Liver (tissue), 9 donors: ENCODE data around the gene MYL7. TPM values are rescaled to one million over a fixed set of nuclear protein-coding genes. Genes with fewer than 3 reads are reported as not detected.

Experiments used
- DNase-seq: peaks from one replicate; pipeline ENCODE4 v3.0.0-alpha.2; 2017; ENCODE audit warnings: low spot score
- H3K27ac ChIP-seq, 2 donors: one replicate each; pipeline ENCODE4 v1.7.0; 2013; ENCODE audit warnings: inconsistent platforms in 2 of 2, low read length in 2 of 2, control low read depth in 1 of 2, low read depth in 1 of 2, mild to moderate bottlenecking in 1 of 2
- H3K27me3 ChIP-seq, 4 donors: one replicate each; pipeline versions ENCODE4 v1.6.1 to v1.7.0; 2013; ENCODE audit warnings: low read length in 3 of 4, inconsistent platforms in 1 of 4, mild to moderate bottlenecking in 1 of 4, moderate library complexity in 1 of 4; ENCODE audit not compliant: control insufficient read depth in 4 of 4, insufficient read depth in 4 of 4
- H3K36me3 ChIP-seq, 4 donors: one replicate each; pipeline versions ENCODE4 v1.6.1 to v1.7.0; 2013; ENCODE audit warnings: low read length in 3 of 4, mild to moderate bottlenecking in 3 of 4, low read depth in 1 of 4, moderate library complexity in 1 of 4; ENCODE audit not compliant: control insufficient read depth in 4 of 4, insufficient read depth in 3 of 4
- H3K4me1 ChIP-seq, 4 donors: one replicate each; pipeline versions ENCODE4 v1.6.1 to v1.7.0; 2013; ENCODE audit warnings: low read length in 3 of 4, mild to moderate bottlenecking in 3 of 4, moderate library complexity in 1 of 4; ENCODE audit not compliant: control insufficient read depth in 4 of 4, insufficient read depth in 4 of 4
- H3K4me3 ChIP-seq, 3 donors: one replicate each; pipeline versions ENCODE4 v1.6.1 to v1.7.0; 2013; ENCODE audit warnings: low read length in 3 of 3, control low read depth in 1 of 3, low read depth in 1 of 3, mild to moderate bottlenecking in 1 of 3
- H3K9ac ChIP-seq, 2 donors: one replicate each; pipeline ENCODE4 v1.7.0; 2013; ENCODE audit warnings: low read length in 2 of 2, mild to moderate bottlenecking in 2 of 2, moderate library complexity in 2 of 2, control low read depth in 1 of 2, low read depth in 1 of 2
- H3K9me3 ChIP-seq, 4 donors: one replicate each; pipeline versions ENCODE4 v1.6.1 to v1.7.0; 2013; ENCODE audit warnings: low read length in 3 of 4; ENCODE audit not compliant: control insufficient read depth in 4 of 4
- EGR1 ChIP-seq, 2 donors: IDR thresholded peaks; 2 replicates each; pipeline ENCODE4 v1.6.1; 2016 to 2018; ENCODE audit warnings: antibody characterized with exemption in 2 of 2, low read depth in 2 of 2
- FOXA1 ChIP-seq: IDR thresholded peaks from 2 replicates; pipeline ENCODE4 v1.6.1; 2016; ENCODE audit warnings: antibody characterized with exemption
- FOXA2 ChIP-seq: IDR thresholded peaks from 2 replicates; pipeline ENCODE4 v1.6.1; 2016; ENCODE audit warnings: antibody characterized with exemption
- GABPA ChIP-seq, 2 donors: IDR thresholded peaks in 1 of 2; conservative IDR thresholded peaks in 1 of 2; 2 replicates each; pipeline ENCODE4 v1.6.1; 2016; ENCODE audit warnings: antibody characterized with exemption in 2 of 2, mild to moderate bottlenecking in 1 of 2, moderate library complexity in 1 of 2
- HNF4A ChIP-seq, 2 donors: conservative IDR thresholded peaks; 2 replicates each; pipeline ENCODE4 v1.6.1; 2016; ENCODE audit warnings: antibody characterized with exemption in 2 of 2, mild to moderate bottlenecking in 2 of 2
- JUND ChIP-seq, 2 donors: IDR thresholded peaks; 2 replicates each; pipeline ENCODE4 v1.6.1; 2016; ENCODE audit warnings: antibody characterized with exemption in 2 of 2
- MAX ChIP-seq: IDR thresholded peaks from 2 replicates; pipeline ENCODE4 v1.6.1; 2016; ENCODE audit warnings: antibody characterized with exemption
- NR2F2 ChIP-seq: IDR thresholded peaks from 2 replicates; pipeline ENCODE4 v1.6.1; 2016; ENCODE audit warnings: antibody characterized with exemption
- REST ChIP-seq: IDR thresholded peaks from 2 replicates; pipeline ENCODE4 v1.6.1; 2016; ENCODE audit warnings: antibody characterized with exemption, mild to moderate bottlenecking
- RXRA ChIP-seq, 2 donors: IDR thresholded peaks; 2 replicates each; pipeline ENCODE4 v1.6.1; 2017 to 2018; ENCODE audit warnings: antibody characterized with exemption in 2 of 2, mild to moderate bottlenecking in 1 of 2
- SP1 ChIP-seq: IDR thresholded peaks from 2 replicates; pipeline ENCODE4 v1.6.1; 2018; ENCODE audit warnings: antibody characterized with exemption, mild to moderate bottlenecking
- TAF1 ChIP-seq: conservative IDR thresholded peaks from 2 replicates; pipeline ENCODE4 v1.6.1; 2016; ENCODE audit warnings: antibody characterized with exemption, mild to moderate bottlenecking
- WGBS: extraction: QIAGEN DNeasy Blood & Tissue Kit; methylation state at CpG from one replicate; pipeline ENCODE4 v1.1.7; 2013; 5-methylcytosine and 5-hydroxymethylcytosine counted together
- polyA plus RNA-seq, 2 donors: library from polyadenylated mRNA; stranded (reverse) in 1 of 2; unstranded in 1 of 2; fragments of 200-250 nt in 1 of 2; fragments of >200 nt in 1 of 2; fragmentation: Nextera tagmentation in 1 of 2; extraction: Ambion mirVana in 1 of 2; gene quantifications; one replicate each; pipeline versions ENCODE4 v1.2.1 to v1.2.3, GENCODE V29; 2013 to 2015
- total RNA-seq, 2 donors: library from RNA; depleted of rRNA; stranded (reverse); fragments of >200 nt; gene quantifications; one replicate each; pipeline ENCODE4 v1.2.3, GENCODE V29; 2014
- TF ChIP-seq, protein P1 (sequence below): IDR thresholded peaks from 2 replicates; pipeline ENCODE4 v1.6.1; 2016; ENCODE audit warnings: antibody characterized with exemption
- TF ChIP-seq, protein P2 (sequence below): fragments of 150-350 bp; IDR thresholded peaks from 2 replicates; pipeline ENCODE4 v1.5.1; 2017; ENCODE audit warnings: improper control_type of control experiment, low read depth, low read length; ENCODE audit not compliant: missing input control
- TF ChIP-seq, protein P3 (sequence below): IDR thresholded peaks from 2 replicates; pipeline ENCODE4 v1.6.1; 2016; ENCODE audit warnings: antibody characterized with exemption
- donor health status: healthy.
- donor health status: healthy.
- donor health status: healthy.
- donor health status: healthy.
- donor health status: healthy.

MYL7 gene
- total and polyA plus RNA-seq, 4 donors: not detected

DNA sequence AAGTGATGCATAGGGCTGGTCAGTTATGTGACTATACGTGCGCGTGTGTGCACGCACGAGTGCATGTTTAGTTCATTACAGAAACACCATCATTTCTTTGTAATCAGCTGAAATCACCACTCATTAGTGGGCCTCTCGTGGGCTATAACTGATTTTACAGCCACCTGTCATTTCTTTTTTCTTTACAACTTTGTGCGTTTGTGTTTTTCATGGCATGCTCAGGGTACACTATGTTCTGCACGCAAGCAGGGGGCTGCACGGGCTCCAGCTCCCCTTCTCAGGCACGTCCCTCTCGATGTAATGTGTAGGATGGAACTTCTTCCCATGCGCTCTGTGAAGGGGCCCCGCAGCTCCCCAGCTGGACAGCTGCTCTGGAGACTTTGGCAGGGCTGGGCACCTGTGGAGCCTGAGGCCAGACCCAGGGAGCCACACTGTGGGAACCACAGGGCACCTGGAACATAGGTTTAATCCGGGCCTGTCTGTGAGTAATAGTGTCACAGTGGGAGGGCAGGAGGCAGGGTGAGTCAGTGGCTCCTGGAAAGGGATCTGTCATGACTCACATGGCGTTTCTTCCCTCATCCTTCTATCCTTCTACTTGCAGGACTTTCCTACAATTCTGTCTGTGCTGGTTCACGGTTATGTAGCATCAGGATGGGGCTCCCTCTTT lies 43.2 kb upstream of the MYL7 start:
- DNase-seq: no peak
- Histone ChIP-seq H3K4me1 (peaks cover 0 to 10% (median 4%) of the 10 kb centered on the region in 4 donors), H3K27me3 (no peaks in the 10 kb centered on the region), H3K36me3 (no peaks in the 10 kb centered on the region), H3K27ac (no peak overlapping the region), H3K4me3 (no peak overlapping the region), H3K9me3 (peaks cover 6 to 16% (median 12%) of the 10 kb centered on the region in 4 donors), H3K9ac (no peak overlapping the region)
- TF ChIP-seq, protein P1, sequence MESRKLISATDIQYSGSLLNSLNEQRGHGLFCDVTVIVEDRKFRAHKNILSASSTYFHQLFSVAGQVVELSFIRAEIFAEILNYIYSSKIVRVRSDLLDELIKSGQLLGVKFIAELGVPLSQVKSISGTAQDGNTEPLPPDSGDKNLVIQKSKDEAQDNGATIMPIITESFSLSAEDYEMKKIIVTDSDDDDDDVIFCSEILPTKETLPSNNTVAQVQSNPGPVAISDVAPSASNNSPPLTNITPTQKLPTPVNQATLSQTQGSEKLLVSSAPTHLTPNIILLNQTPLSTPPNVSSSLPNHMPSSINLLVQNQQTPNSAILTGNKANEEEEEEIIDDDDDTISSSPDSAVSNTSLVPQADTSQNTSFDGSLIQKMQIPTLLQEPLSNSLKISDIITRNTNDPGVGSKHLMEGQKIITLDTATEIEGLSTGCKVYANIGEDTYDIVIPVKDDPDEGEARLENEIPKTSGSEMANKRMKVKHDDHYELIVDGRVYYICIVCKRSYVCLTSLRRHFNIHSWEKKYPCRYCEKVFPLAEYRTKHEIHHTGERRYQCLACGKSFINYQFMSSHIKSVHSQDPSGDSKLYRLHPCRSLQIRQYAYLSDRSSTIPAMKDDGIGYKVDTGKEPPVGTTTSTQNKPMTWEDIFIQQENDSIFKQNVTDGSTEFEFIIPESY: no peak
- TF ChIP-seq HNF4A (conservative IDR thresholded peaks at IDR 0.05) (no peak), FOXA1 (no peak), FOXA2 (no peak), MAX (no peak), JUND (IDR thresholded peaks at IDR 0.05) (no peak)
- TF ChIP-seq, protein P2, sequence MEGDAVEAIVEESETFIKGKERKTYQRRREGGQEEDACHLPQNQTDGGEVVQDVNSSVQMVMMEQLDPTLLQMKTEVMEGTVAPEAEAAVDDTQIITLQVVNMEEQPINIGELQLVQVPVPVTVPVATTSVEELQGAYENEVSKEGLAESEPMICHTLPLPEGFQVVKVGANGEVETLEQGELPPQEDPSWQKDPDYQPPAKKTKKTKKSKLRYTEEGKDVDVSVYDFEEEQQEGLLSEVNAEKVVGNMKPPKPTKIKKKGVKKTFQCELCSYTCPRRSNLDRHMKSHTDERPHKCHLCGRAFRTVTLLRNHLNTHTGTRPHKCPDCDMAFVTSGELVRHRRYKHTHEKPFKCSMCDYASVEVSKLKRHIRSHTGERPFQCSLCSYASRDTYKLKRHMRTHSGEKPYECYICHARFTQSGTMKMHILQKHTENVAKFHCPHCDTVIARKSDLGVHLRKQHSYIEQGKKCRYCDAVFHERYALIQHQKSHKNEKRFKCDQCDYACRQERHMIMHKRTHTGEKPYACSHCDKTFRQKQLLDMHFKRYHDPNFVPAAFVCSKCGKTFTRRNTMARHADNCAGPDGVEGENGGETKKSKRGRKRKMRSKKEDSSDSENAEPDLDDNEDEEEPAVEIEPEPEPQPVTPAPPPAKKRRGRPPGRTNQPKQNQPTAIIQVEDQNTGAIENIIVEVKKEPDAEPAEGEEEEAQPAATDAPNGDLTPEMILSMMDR: no peak
- 88% methylated on average over 16 of the region's 16 CpGs for WGBS

GRCh38 chr7:44183386-44183785 lies 42.3 kb upstream of the MYL7 start:
- Histone ChIP-seq H3K9me3 (peaks cover 6 to 16% (median 12%) of the 10 kb centered on the region in 4 donors), H3K9ac (no peak overlapping the region), H3K27ac (no peak overlapping the region), H3K36me3 (no peaks in the 10 kb centered on the region), H3K27me3 (no peaks in the 10 kb centered on the region), H3K4me3 (no peak overlapping the region), H3K4me1 (peaks cover 0 to 8% (median 4%) of the 10 kb centered on the region in 4 donors)
- no peak for TF ChIP-seq JUND (IDR thresholded peaks at IDR 0.05)
- TF ChIP-seq GABPA (IDR thresholded peaks at IDR 0.05 in 1 of 2, conservative IDR thresholded peaks at IDR 0.05 in 1 of 2): no peak
- no peak for TF ChIP-seq REST
- TF ChIP-seq SP1: no peak
- TF ChIP-seq MAX: no peak
- TF ChIP-seq, protein P3, sequence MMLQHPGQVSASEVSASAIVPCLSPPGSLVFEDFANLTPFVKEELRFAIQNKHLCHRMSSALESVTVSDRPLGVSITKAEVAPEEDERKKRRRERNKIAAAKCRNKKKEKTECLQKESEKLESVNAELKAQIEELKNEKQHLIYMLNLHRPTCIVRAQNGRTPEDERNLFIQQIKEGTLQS: no peak
- TF ChIP-seq HNF4A (conservative IDR thresholded peaks at IDR 0.05): no peak
- TF ChIP-seq FOXA1: no peak
- TF ChIP-seq EGR1 (IDR thresholded peaks at IDR 0.05; ENCODE audit: low read depth in 2 of 2): no peak
- no peak for TF ChIP-seq TAF1
- TF ChIP-seq RXRA (IDR thresholded peaks at IDR 0.05): no peak
- TF ChIP-seq NR2F2: no peak
- no peak for DNase-seq
- WGBS: 53% methylated on average over 2 of the region's 2 CpGs
